GM18520 (cell line): ENCODE measurements around the gene NREP.
A peak's percentile ranks its signal among the peaks of the same experiment; 100 is the strongest.

Experiments
- ATAC-seq: cut with Tn5 transposase; IDR thresholded peaks from one replicate; pipeline ENCODE4 v1.9.1; 2021; ENCODE audit not compliant: unreplicated experiment

NREP gene

GRCh38 chr5:111765613-111766571 lies 8.9 kb upstream of the NREP start:
- ATAC-seq, result no peak

GRCh38 chr5:111764019-111764418 lies 7.0 kb upstream of the NREP start:
- ATAC-seq, result no peak

GRCh38 chr5:111762895-111763294 lies 5.9 kb upstream of the NREP start:
- ATAC-seq, result no peak

GRCh38 chr5:111758284-111758628 lies 1.3 kb upstream of the NREP start:
- no peak for ATAC-seq

- ATAC-seq, result peak; percentile 61
Observed at GRCh38 chr5:111757355-111758283, 625 bp upstream of the NREP start.

- ATAC-seq, result no peak
Observed at GRCh38 chr5:111755942-111756381, 1.0 kb downstream of the NREP start.

- no peak for ATAC-seq
Observed at GRCh38 chr5:111755345-111755941, 1.6 kb downstream of the NREP start.

- ATAC-seq, result no peak
Observed at GRCh38 chr5:111753884-111754589, 3.0 kb downstream of the NREP start.

GRCh38 chr5:111752426-111752965 lies 4.5 kb downstream of the NREP start:
- ATAC-seq, result no peak

- no peak for ATAC-seq
Observed at GRCh38 chr5:111749303-111750026, 7.5 kb downstream of the NREP start.

GRCh38 chr5:111748304-111748763 lies 8.7 kb downstream of the NREP start:
- no peak for ATAC-seq

GRCh38 chr5:111747337-111747736 lies 9.7 kb downstream of the NREP start:
- no peak for ATAC-seq

- no peak for ATAC-seq
Observed at GRCh38 chr5:111746791-111747190, 10.2 kb downstream of the NREP start.

GRCh38 chr5:111745075-111745739 lies 11.8 kb downstream of the NREP start:
- no peak for ATAC-seq

- ATAC-seq, result no peak
Observed at GRCh38 chr5:111744455-111744854, 12.5 kb downstream of the NREP start.

GRCh38 chr5:111743988-111744387 lies 13.0 kb downstream of the NREP start:
- no peak for ATAC-seq

GRCh38 chr5:111743512-111743911 lies 13.5 kb downstream of the NREP start:
- no peak for ATAC-seq

GRCh38 chr5:111742177-111742994 lies 14.6 kb downstream of the NREP start:
- no peak for ATAC-seq
